Stimulated activated CD8-positive, alpha-beta memory T cell treated with anti-CD3 and anti-CD28 coated beads, Interleukin-7, amount 100 ng/mL, for 1 hour (primary cell): ENCODE data around the gene UBE3D.
"Not testable (repeated sequence)": the region's sequence is repeated elsewhere in the genome, so short reads cannot be mapped to it uniquely, and the experiment has no call there.

Source experiments
- DNase-seq, 2 donors: peaks; one replicate each; pipeline ENCODE4 v3.0.0-alpha.2; 2020; ENCODE audit warnings: low read depth in 2 of 2

The UBE3D gene

GRCh38 chr6:83055366-83055964 lies 10.2 kb downstream of the UBE3D start:
- DNase-seq = no peak

- no peak for DNase-seq
Measured at GRCh38 chr6:83053678-83054077, 12.0 kb downstream of the UBE3D start.

GRCh38 chr6:83051377-83052172 lies 14.1 kb downstream of the UBE3D start:
- DNase-seq = no peak

DNA sequence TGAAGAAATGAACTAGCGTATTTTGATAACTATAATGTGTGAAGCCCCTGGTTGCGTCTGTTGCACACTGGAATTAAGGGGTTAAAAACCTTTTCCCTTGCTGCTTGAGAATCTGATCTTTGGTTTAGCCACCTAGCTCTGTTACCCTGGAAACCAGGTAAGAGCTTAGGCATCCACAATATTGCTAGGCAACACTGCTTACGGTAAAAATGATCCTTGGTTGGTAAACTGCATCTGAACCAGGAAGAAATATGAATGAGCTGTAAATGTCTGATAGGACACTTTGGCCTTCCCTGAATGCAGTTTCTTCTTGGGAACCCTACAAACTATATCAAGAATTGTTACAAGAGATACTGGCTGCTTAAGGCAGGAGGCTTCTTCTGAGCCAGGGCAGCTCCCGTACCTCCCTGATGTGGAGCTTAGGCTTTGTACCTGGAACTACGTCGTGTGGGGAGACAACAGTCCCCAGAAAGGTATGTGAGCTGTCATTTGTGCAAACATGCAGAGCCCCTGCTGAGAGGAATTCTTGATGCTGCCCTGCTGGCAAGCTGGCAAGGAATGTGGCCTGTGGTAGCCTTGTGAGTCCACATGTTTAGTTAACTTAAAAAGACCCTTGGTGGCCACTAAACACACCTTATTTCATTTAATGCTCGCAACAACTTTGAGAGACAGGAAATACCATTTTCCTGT lies 18.4 kb downstream of the UBE3D start:
- DNase-seq = no peak

GRCh38 chr6:83044091-83044768 lies 21.4 kb downstream of the UBE3D start:
- no peak for DNase-seq

DNA sequence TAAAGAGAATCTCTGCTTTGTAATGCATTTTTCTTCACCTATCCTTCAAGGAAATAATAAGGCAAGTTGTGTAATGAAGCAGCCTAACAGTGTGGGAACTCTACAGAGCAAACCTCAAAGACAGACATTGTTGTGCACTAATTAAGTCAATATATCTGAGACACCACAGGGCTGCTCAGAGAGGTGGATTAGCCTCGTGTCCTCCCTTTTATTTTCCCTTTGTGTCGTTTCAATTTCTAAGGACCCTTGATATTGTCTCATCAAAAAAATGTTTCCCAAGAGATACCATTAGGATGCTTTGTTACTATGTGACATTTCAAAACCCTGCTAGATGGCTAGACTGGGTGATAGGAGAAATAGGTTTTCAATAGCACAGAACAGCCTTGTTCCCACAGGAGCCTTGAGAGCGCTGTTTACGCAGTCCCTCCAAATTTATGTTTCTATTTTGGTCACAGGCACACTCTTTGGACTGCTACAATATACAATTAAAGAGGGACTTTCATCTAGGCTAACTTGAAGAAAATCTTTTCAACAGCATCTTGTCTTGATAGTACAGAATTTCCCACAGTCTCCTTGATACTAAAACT lies 23.1 kb downstream of the UBE3D start:
- DNase-seq = no peak

- DNase-seq = no peak
Measured at GRCh38 chr6:83038246-83038645, 27.4 kb downstream of the UBE3D start.

GRCh38 chr6:83031689-83032088 lies 34.0 kb downstream of the UBE3D start:
- DNase-seq = no peak

GRCh38 chr6:83019741-83020140 lies 45.9 kb downstream of the UBE3D start:
- DNase-seq = no peak

GRCh38 chr6:83011131-83011530 lies 54.5 kb downstream of the UBE3D start:
- not testable (repeated sequence) for DNase-seq

DNA sequence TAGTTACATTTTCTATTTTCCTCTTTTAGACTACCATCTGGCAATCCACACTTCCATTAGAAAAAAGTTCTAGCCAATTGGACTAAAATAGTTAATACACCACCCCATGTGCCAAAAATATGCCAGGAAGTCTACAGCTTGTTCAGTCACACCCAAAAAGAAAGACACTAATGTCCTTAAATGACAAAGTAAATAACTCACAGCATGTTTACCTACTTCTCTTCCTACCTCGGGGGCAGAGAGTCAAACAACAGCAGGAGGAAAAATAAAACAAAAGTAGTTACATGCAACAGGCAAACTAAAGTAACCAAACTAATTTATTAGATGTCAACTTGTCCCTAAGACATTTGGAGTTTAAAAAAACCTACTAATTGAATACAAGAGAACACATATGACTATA lies 57.0 kb downstream of the UBE3D start:
- no peak for DNase-seq

DNA sequence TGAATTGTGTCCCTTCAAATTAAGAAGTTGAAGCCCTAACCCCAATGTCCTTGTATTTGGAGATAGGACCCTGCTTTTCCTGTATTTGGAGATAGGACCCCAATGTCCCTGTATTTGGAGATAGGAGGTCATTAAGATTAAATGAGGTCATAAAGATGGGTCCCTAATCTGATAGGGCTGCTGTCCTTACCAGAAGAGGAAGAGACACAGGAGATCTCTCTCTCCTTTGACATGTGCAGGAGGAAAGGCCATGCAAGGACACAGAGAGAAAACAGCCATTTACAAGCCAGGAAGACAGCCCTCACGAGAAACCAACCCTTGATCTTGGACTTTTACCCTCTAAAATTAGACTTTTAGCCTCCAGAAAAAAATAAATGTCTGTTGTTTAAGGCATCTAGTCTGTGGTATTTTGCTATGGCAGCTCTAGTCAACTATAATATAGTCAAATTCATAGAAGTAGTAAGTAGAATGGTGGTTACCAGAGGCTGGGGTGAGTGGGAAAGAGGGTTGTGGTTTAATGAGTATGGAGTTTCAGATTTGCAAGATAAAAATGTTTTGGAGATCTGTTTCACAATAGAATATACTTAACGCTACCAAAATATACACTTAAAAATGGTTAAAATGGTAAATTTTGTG lies 59.3 kb downstream of the UBE3D start:
- DNase-seq = no peak

GRCh38 chr6:82996156-82996555 lies 69.5 kb downstream of the UBE3D start:
- DNase-seq = no peak

DNA sequence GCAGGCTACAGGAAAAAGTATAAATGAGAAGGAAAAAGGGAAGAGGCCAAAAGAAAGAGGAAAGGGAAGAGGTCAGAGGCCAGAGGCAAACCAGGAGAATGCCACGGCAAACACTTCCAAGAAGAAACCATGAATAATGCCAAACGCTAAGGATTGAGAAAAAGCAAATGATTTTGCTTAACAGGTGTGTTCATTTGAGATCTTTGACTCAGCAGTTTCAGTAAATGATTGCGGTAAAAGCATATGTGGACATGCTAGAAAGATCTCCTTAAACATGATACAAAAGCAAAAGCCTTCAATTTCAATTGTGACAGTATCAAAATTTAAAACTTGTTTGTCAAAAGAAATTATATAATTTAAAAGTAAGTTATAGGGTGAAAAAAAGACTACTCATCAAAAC lies 70.6 kb downstream of the UBE3D start:
- DNase-seq = no peak

DNA sequence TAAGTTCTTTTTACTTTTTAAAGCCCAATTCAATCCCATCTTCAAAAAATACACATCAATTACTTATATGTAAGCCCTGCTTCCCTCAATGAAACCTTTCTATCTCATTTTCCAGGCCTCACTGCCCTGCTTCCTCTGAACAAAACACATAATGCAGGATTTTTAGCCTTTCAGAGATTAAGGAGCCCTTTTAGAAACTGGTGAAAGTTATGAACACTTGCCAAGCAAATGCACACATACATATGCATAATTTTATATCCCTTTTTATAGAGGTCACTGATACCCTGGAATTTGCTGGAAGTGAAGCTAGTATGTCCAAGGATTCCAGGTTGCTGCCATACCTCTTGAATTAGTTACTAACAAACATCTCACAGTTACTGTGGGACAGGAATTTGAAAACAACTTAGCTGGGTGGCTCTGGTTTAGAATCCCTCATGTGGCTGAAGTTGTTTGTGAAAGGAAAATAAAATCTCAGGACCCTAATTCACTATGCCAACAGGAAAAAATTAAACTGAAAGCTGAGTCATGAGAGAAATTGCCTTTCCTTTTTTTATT lies 75.8 kb downstream of the UBE3D start:
- DNase-seq = no peak

GRCh38 chr6:82988930-82989351 lies 76.7 kb downstream of the UBE3D start:
- no peak for DNase-seq

GRCh38 chr6:82987951-82988350 lies 77.7 kb downstream of the UBE3D start:
- DNase-seq = no peak

DNA sequence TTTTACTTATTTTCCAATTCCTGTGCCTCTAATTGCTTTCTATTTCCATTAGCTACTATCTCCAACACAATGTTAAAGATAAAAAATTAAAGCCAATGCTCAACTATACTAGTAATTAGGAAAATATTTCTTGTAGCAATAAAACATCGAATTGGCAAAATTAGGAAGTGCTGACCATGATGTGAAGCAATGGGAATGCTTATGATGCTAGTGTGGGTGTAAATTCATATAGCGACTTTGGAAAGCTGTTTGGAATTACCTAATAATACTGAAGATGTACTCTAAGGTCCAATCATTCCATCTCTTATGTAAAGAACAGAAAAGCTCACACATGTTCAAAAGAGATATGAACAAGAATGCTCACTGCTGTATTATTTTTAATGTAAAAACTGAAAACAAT lies 78.2 kb downstream of the UBE3D start:
- DNase-seq = no peak

- DNase-seq = no peak
Measured at GRCh38 chr6:82984720-82985119, 80.9 kb downstream of the UBE3D start.

- no peak for DNase-seq
Measured at GRCh38 chr6:82980086-82980485, 85.6 kb downstream of the UBE3D start.

DNA sequence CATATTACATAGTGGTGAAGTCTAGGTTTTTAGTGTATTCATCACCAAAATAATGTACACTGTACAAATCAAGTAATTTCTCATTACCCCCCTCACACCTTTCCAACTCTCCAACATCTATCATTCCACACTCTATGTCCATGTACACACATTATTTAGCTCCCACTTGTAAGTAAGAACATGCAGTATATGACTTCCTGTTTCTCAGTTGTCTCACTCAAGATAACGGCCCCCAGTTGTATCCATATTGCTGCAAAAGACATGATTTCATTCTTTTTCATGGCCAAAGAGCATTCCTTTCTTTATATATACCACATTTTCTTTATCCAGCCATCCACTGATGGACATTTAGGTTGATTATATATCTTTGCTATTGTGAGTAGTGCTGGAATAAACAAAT lies 86.0 kb downstream of the UBE3D start:
- no peak for DNase-seq
